Astrocyte (in vitro differentiated cells and primary cell): Measurements from ENCODE around the gene DBNDD2. TPM values are rescaled to one million over a fixed set of nuclear protein-coding genes. Genes with fewer than 3 reads are reported as not detected.

Experiments
- DNase-seq: peaks from one replicate; pipeline ENCODE4 v3.0.0-alpha.2; 2010; ENCODE audit warnings: low read depth
- FAIRE-seq: peaks from 2 replicates; lab custom pipeline; 2011; peaks lifted over from hg19 to GRCh38; lab: Jason Lieb, UNC
- H2AFZ ChIP-seq: 2 replicates; pipeline ENCODE4 v1.6.0; 2012; ENCODE audit warnings: low read depth, low read length, inconsistent platforms
- H3K27ac ChIP-seq: 2 replicates; pipeline ENCODE4 v1.5.1; 2011; ENCODE audit warnings: low read depth, low read length, inconsistent platforms
- H3K27me3 ChIP-seq: 2 replicates; pipeline ENCODE4 v1.6.0; 2011; ENCODE audit warnings: low read length, inconsistent platforms; ENCODE audit not compliant: insufficient read depth
- H3K36me3 ChIP-seq: 2 replicates; pipeline ENCODE4 v1.5.1; 2011; ENCODE audit warnings: low read length, inconsistent platforms; ENCODE audit not compliant: insufficient read depth
- H3K4me1 ChIP-seq: 2 replicates; pipeline ENCODE4 v1.5.1; 2011; ENCODE audit warnings: low read length, inconsistent platforms; ENCODE audit not compliant: insufficient read depth
- H3K4me2 ChIP-seq: 2 replicates; pipeline ENCODE4 v1.6.0; 2012; ENCODE audit warnings: low read length, inconsistent platforms
- H3K4me3 ChIP-seq: 2 replicates; pipeline ENCODE4 v1.5.1; 2011; ENCODE audit warnings: low read depth, mild to moderate bottlenecking, low read length, inconsistent platforms; ENCODE audit not compliant: insufficient read depth
- H3K79me2 ChIP-seq: 2 replicates; pipeline ENCODE4 v1.6.0; 2012; ENCODE audit warnings: mild to moderate bottlenecking, low read length, inconsistent platforms; ENCODE audit not compliant: insufficient read depth
- H3K9ac ChIP-seq: 2 replicates; pipeline ENCODE4 v1.6.0; 2012; ENCODE audit warnings: mild to moderate bottlenecking, low read length, inconsistent platforms
- H3K9me3 ChIP-seq: 2 replicates; pipeline ENCODE4 v1.5.1; 2012; ENCODE audit warnings: low read depth, mild to moderate bottlenecking, low read length, inconsistent platforms; ENCODE audit not compliant: insufficient read depth
- H4K20me1 ChIP-seq: 2 replicates; pipeline ENCODE4 v1.6.0; 2012; ENCODE audit warnings: low read length, inconsistent platforms; ENCODE audit not compliant: insufficient read depth
- H3K27ac Mint-ChIP-seq: one replicate; pipeline ENCODE4 v1.8.0; 2021; ENCODE audit warnings: mild to moderate bottlenecking, mixed read lengths; ENCODE audit not compliant: unreplicated experiment
- H3K27me3 Mint-ChIP-seq: one replicate; pipeline ENCODE4 v1.8.0; 2021; ENCODE audit warnings: low read depth, mixed read lengths; ENCODE audit not compliant: unreplicated experiment
- H3K36me3 Mint-ChIP-seq: one replicate; pipeline ENCODE4 v1.8.0; 2021; ENCODE audit warnings: low read depth, mixed read lengths; ENCODE audit not compliant: unreplicated experiment
- H3K4me1 Mint-ChIP-seq: one replicate; pipeline ENCODE4 v1.8.0; 2021; ENCODE audit warnings: low read depth, mixed read lengths; ENCODE audit not compliant: unreplicated experiment
- H3K4me3 Mint-ChIP-seq: one replicate; pipeline ENCODE4 v1.8.0; 2021; ENCODE audit warnings: mild to moderate bottlenecking, moderate library complexity, mixed read lengths; ENCODE audit not compliant: unreplicated experiment
- H3K9me3 Mint-ChIP-seq: one replicate; pipeline ENCODE4 v1.8.0; 2021; ENCODE audit warnings: mild to moderate bottlenecking, mixed read lengths; ENCODE audit not compliant: unreplicated experiment
- EZH2 ChIP-seq: IDR thresholded peaks from 2 replicates; pipeline ENCODE4 v1.6.1; 2012; ENCODE audit warnings: mild to moderate bottlenecking, low read length, inconsistent platforms; ENCODE audit not compliant: insufficient read depth
- total RNA-seq: library from RNA; stranded (reverse); gene quantifications from 2 replicates; pipeline ENCODE4 v1.2.1, GENCODE V29; 2021
- TF ChIP-seq, protein P1 (sequence below): IDR thresholded peaks from 2 replicates; pipeline ENCODE4 v1.5.1; 2011; ENCODE audit warnings: low read depth, mild to moderate bottlenecking, inconsistent platforms, low read length, moderate library complexity; ENCODE audit not compliant: insufficient read depth

DBNDD2 gene
- total RNA-seq, 1 donor from 2014 or later, result 11.3 TPM

DNA sequence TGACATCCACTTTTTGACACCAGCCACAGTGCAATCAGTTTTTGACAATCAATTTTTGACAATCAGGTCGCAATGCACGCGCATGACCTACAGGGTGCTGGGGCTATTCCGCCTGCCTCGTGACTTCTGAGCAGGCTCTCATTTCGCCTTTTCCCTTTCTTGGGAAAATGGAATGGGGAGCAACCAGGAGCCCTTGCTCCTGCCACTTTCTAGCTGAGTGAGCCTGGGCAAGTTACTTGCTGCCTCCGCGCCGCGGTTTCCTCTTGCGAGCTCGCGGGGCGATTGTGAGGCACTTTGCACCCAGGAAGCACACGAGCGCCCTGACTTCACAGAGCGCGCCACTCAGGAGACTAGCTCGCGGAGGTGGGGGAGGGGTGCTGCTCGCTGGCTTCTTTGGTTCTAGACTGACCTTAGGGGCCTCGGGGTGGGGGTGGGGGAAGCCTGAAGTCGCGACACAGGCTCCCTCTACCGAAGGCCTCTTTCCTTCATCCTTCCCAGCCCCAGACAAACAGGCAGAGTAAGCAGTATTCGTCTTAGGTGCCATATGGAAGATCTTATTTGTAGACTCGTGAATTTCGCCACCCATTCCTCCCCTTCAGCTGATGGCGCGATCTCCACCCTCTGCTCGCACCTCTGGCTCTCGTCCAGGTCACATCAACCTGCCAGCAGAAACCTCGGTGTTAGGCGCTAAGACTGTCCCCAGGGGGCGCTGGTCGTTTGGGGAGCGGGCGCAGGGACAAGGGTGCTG lies 34.6 kb upstream of the DBNDD2 start:
- peak overlapping the region; percentile 77 for H3K4me3 Mint-ChIP-seq
- no peak overlapping the region for H3K27ac Mint-ChIP-seq
- DNase-seq (peak; percentile 29), FAIRE-seq (no peak)
- H3K9me3 ChIP-seq, result no peaks in the 10 kb centered on the region
- TF ChIP-seq EZH2, result no peak
- TF ChIP-seq, protein P1, sequence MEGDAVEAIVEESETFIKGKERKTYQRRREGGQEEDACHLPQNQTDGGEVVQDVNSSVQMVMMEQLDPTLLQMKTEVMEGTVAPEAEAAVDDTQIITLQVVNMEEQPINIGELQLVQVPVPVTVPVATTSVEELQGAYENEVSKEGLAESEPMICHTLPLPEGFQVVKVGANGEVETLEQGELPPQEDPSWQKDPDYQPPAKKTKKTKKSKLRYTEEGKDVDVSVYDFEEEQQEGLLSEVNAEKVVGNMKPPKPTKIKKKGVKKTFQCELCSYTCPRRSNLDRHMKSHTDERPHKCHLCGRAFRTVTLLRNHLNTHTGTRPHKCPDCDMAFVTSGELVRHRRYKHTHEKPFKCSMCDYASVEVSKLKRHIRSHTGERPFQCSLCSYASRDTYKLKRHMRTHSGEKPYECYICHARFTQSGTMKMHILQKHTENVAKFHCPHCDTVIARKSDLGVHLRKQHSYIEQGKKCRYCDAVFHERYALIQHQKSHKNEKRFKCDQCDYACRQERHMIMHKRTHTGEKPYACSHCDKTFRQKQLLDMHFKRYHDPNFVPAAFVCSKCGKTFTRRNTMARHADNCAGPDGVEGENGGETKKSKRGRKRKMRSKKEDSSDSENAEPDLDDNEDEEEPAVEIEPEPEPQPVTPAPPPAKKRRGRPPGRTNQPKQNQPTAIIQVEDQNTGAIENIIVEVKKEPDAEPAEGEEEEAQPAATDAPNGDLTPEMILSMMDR, result peak; percentile 65
- peaks cover 10% of the 10 kb centered on the region for H3K4me1 ChIP-seq
- H3K4me3 ChIP-seq, result peak overlapping the region; percentile 43
- H3K27ac ChIP-seq, result no peak overlapping the region
- no peaks in the 10 kb centered on the region for H3K27me3 ChIP-seq
- no peaks in the 10 kb centered on the region for H3K4me1 Mint-ChIP-seq
- H3K36me3 ChIP-seq, result peaks cover 1% of the 10 kb centered on the region
- no peaks in the 10 kb centered on the region for H3K9me3 Mint-ChIP-seq
- no peaks in the 10 kb centered on the region for H3K27me3 Mint-ChIP-seq
- peak overlapping the region; percentile 46 for H3K9ac ChIP-seq
- H4K20me1 ChIP-seq, result peaks cover 12% of the 10 kb centered on the region
- peaks cover 13% of the 10 kb centered on the region for H3K36me3 Mint-ChIP-seq
- H3K4me2 ChIP-seq, result peak overlapping the region; percentile 84
- H2AFZ ChIP-seq, result peak overlapping the region; percentile 67
- no peaks in the 10 kb centered on the region for H3K79me2 ChIP-seq

DNA sequence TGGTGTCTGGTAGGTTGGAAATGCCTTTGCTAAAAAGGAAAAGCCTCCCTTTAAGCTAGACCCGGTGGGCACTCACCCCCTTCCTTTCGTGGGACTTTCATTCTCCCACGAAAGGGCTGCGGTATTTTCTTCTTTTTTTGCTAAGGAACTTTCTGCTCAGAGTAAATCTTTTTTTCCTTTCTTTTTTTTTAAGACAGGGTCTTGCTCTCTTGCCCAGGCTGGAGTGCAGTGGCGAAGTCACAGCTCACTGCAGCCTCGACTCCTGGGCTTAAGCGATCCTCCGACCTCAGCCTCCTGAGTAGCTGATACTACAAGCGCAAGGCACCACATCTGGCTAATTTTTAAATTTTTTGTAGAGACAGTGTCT lies 34.0 kb upstream of the DBNDD2 start:
- H2AFZ ChIP-seq, result peak overlapping the region; percentile 67

More for the DNA sequence above, 34.0 kb upstream of the DBNDD2 start:
- Mint-ChIP-seq H3K4me1 (no peaks in the 10 kb centered on the region), H3K27me3 (no peaks in the 10 kb centered on the region), H3K9me3 (no peaks in the 10 kb centered on the region), H3K36me3 (peaks cover 13% of the 10 kb centered on the region), H3K27ac (no peak overlapping the region), H3K4me3 (peak overlapping the region; percentile 77)
- H3K4me3 ChIP-seq, result peak overlapping the region; percentile 43
- H3K27me3 ChIP-seq, result no peaks in the 10 kb centered on the region
- H3K4me1 ChIP-seq, result peaks cover 10% of the 10 kb centered on the region
- no peaks in the 10 kb centered on the region for H3K9me3 ChIP-seq
- DNase-seq (no peak), FAIRE-seq (no peak)
- TF ChIP-seq, protein P1, result no peak
- TF ChIP-seq EZH2, result no peak
- H3K36me3 ChIP-seq, result no peaks in the 10 kb centered on the region
- H3K79me2 ChIP-seq, result no peaks in the 10 kb centered on the region
- no peak overlapping the region for H3K27ac ChIP-seq
- H4K20me1 ChIP-seq, result peaks cover 12% of the 10 kb centered on the region
- H3K4me2 ChIP-seq, result peak overlapping the region; percentile 84
- H3K9ac ChIP-seq, result no peak overlapping the region
